ENCODE measurements around the gene ASB1.
"Not testable (repeated sequence)": the region's sequence is repeated elsewhere in the genome, so short reads cannot be mapped to it uniquely, and the experiment has no call there.

The ASB1 gene

GRCh38 chr2:238440767-238441166, 14.0 kb downstream of the ASB1 start:
- no peak for TF ChIP-seq CTCF (IDR thresholded peaks at IDR 0.05; ENCODE audit: low read depth, low read length)
- DNase-seq (ENCODE audit: extremely low read depth, low read depth), result no peak

GRCh38 chr2:238441262-238442114, 14.8 kb downstream of the ASB1 start:
- DNase-seq (ENCODE audit: extremely low read depth, low read depth), result no peak
- no peak for TF ChIP-seq CTCF (IDR thresholded peaks at IDR 0.05; ENCODE audit: low read depth, low read length)

- DNase-seq (ENCODE audit: extremely low read depth, low read depth), result not testable (repeated sequence)
Observed at GRCh38 chr2:238442257-238442656, 15.5 kb downstream of the ASB1 start.

- no peak for DNase-seq (ENCODE audit: extremely low read depth, low read depth)
Observed at GRCh38 chr2:238444242-238444641, 17.5 kb downstream of the ASB1 start.

GRCh38 chr2:238445409-238446190, 18.9 kb downstream of the ASB1 start:
- TF ChIP-seq CTCF (IDR thresholded peaks at IDR 0.05; ENCODE audit: low read depth, low read length), result no peak

More at GRCh38 chr2:238444242-238444641, 17.5 kb downstream of the ASB1 start:
- no peak for TF ChIP-seq CTCF (IDR thresholded peaks at IDR 0.05; ENCODE audit: low read depth, low read length)

GRCh38 chr2:238446371-238446770, 19.6 kb downstream of the ASB1 start:
- TF ChIP-seq CTCF (IDR thresholded peaks at IDR 0.05; ENCODE audit: low read depth, low read length), result no peak
- DNase-seq (ENCODE audit: extremely low read depth, low read depth), result no peak

More at GRCh38 chr2:238445409-238446190, 18.9 kb downstream of the ASB1 start:
- no peak for DNase-seq (ENCODE audit: extremely low read depth, low read depth)

- no peak for TF ChIP-seq CTCF (IDR thresholded peaks at IDR 0.05; ENCODE audit: low read depth, low read length)
- no peak for DNase-seq (ENCODE audit: extremely low read depth, low read depth)
Observed at GRCh38 chr2:238448031-238448955, 21.6 kb downstream of the ASB1 start.
